A549 (cell line): ENCODE measurements around the gene DPYSL4.

Experiments used
- CEBPB ChIP-seq, 2 experiments: fragments of >200 bp in 1 of 2; sonication (Bioruptor Twin) in 1 of 2; formaldehyde crosslinking in 1 of 2; IDR thresholded peaks; 2 replicates each; pipeline ENCODE4 v1.6.1; 2012 to 2016
- EP300 ChIP-seq, 2 experiments: fragments of >200 bp; sonication (Bioruptor Twin); formaldehyde crosslinking; IDR thresholded peaks; 2 replicates in 1 of 2; 3 replicates in 1 of 2; pipeline ENCODE4 v1.6.1; 2016 to 2017
- FOSL2 ChIP-seq, 2 experiments: fragments of 450-650 bp in 1 of 2; fragments of >200 bp in 1 of 2; sonication (Bioruptor Twin) in 1 of 2; formaldehyde crosslinking; IDR thresholded peaks; 2 replicates each; pipeline versions ENCODE4 v1.5.0 to v1.6.1; 2016 to 2020; ENCODE audit warnings: mild to moderate bottlenecking in 1 of 2, moderate library complexity in 1 of 2
- JUN ChIP-seq, 2 experiments: fragments of >200 bp; sonication (Bioruptor Twin); formaldehyde crosslinking; IDR thresholded peaks; 2 replicates in 1 of 2; 3 replicates in 1 of 2; pipeline ENCODE4 v1.6.1; 2016 to 2017
- POLR2A ChIP-seq: IDR thresholded peaks from 2 replicates; pipeline ENCODE4 v1.6.1; 2012; ENCODE audit warnings: mild to moderate bottlenecking, low read length
- RAD21 ChIP-seq, 2 experiments: fragments of >200 bp in 1 of 2; sonication (Bioruptor Twin) in 1 of 2; formaldehyde crosslinking in 1 of 2; IDR thresholded peaks in 1 of 2; conservative IDR thresholded peaks in 1 of 2; 2 replicates in 1 of 2; 3 replicates in 1 of 2; pipeline ENCODE4 v1.6.1; 2012 to 2018; ENCODE audit warnings: inconsistent platforms in 1 of 2
- ZNF302 ChIP-seq: fragments of 250-450 bp; sonication (Bioruptor Pico); IDR thresholded peaks from 2 replicates; pipeline ENCODE4 v1.9.0; 2021; ENCODE audit warnings: inconsistent platforms, mild to moderate bottlenecking, moderate library complexity
- TF ChIP-seq, protein P1 (sequence below): fragments of >200 bp; sonication (Bioruptor Twin); formaldehyde crosslinking; IDR thresholded peaks from 3 replicates; pipeline ENCODE4 v1.5.1; 2016

DNA sequence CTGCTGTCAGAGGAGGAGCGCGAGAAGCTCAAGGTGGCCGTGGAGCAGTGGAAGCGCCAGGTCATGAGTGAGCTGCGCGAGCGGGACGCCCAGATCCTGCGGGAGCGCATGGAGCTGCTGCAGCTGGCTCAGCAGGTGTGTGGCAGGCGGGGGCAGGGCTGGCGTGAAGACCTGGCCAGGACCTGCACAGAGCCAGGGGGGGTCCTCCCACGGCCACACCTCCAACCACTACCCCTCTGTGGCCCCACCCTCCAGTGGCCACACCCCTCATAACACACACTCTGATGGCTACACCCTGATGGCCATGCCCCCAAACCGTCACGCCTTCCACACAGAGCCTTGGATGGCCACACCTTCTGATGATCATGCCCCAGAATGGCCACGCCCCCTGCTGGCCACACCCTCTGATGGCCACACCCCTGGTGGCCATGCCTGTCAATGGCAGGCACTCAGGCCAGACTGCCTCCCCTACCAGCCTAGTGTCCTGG, 23.4 kb upstream of the DPYSL4 start:
- TF ChIP-seq CEBPB (IDR thresholded peaks at IDR 0.05) (no peak), ZNF302 (CRISPR knock-in tag) (no peak), FOSL2 (IDR thresholded peaks at IDR 0.05) (no peak), FOSL2 (CRISPR knock-in tag; IDR thresholded peaks at IDR 0.05) (no peak), RAD21 (conservative IDR thresholded peaks at IDR 0.05 in 1 of 2, IDR thresholded peaks at IDR 0.05 in 1 of 2) (no peak), EP300 (IDR thresholded peaks at IDR 0.05) (no peak), JUN (IDR thresholded peaks at IDR 0.05) (no peak), POLR2A (no peak)
- TF ChIP-seq, protein P1, sequence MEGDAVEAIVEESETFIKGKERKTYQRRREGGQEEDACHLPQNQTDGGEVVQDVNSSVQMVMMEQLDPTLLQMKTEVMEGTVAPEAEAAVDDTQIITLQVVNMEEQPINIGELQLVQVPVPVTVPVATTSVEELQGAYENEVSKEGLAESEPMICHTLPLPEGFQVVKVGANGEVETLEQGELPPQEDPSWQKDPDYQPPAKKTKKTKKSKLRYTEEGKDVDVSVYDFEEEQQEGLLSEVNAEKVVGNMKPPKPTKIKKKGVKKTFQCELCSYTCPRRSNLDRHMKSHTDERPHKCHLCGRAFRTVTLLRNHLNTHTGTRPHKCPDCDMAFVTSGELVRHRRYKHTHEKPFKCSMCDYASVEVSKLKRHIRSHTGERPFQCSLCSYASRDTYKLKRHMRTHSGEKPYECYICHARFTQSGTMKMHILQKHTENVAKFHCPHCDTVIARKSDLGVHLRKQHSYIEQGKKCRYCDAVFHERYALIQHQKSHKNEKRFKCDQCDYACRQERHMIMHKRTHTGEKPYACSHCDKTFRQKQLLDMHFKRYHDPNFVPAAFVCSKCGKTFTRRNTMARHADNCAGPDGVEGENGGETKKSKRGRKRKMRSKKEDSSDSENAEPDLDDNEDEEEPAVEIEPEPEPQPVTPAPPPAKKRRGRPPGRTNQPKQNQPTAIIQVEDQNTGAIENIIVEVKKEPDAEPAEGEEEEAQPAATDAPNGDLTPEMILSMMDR: no peak
